IMR-90 (cell line): ENCODE data around the gene VPS37C. TPM values are rescaled to one million over a fixed set of nuclear protein-coding genes. Genes with fewer than 3 reads are reported as not detected.

Experiments
- ATAC-seq: fragments of 200-7000 bp; cut with Tn5 transposase; 2 replicates; pipeline ENCODE4 v1.9.1; 2020; ENCODE audit warnings: low read depth, mild to moderate bottlenecking, moderate library complexity
- BruUV-seq: library from RNA; stranded (reverse); fragments of 400-500 nt; replicated peaks from 2 replicates; lab custom pipeline; 2021; lab: Mats Ljungman, UMichigan
- CTCF ChIA-PET: fragments of 300-600 bp; formaldehyde crosslinking; extraction: SDS; loops from one replicate; lab custom pipeline; 2021; ENCODE audit warnings: antibody characterized with exemption; lab: Yijun Ruan, JAX
- POLR2A ChIA-PET: fragments of 300-600 bp; sonication (Branson Sonifier 250); formaldehyde crosslinking; loops from one replicate; lab custom pipeline; 2022; ENCODE audit warnings: antibody characterized with exemption; ENCODE audit not compliant: unreplicated experiment; lab: Charles Lee
- DNase-seq: peaks from one replicate; pipeline ENCODE4 v3.0.0; 2013
- H2AFZ ChIP-seq: replicated peaks from 2 replicates; pipeline ENCODE3; 2013; ENCODE audit warnings: low read length, mild to moderate bottlenecking; ENCODE audit not compliant: poor library complexity
- H2AK5ac ChIP-seq: 2 replicates; pipeline ENCODE4 v1.6.1; 2013; ENCODE audit warnings: low read depth, low read length, inconsistent platforms
- H2AK9ac ChIP-seq: replicated peaks from 2 replicates; pipeline ENCODE3; 2013; ENCODE audit warnings: mild to moderate bottlenecking, low read depth, low read length, moderate library complexity; ENCODE audit not compliant: poor library complexity
- H2BK120ac ChIP-seq: 2 replicates; pipeline ENCODE4 v1.6.1; 2013; ENCODE audit warnings: low read depth, low read length, inconsistent platforms
- H2BK15ac ChIP-seq: 3 replicates; pipeline ENCODE4 v1.6.1; 2013; ENCODE audit warnings: low read depth, low read length, inconsistent platforms
- H2BK20ac ChIP-seq: 2 replicates; pipeline ENCODE4 v1.6.1; 2013; ENCODE audit warnings: low read depth, mild to moderate bottlenecking, inconsistent platforms, low read length, moderate library complexity
- H2BK5ac ChIP-seq: 2 replicates; pipeline ENCODE4 v1.6.1; 2013; ENCODE audit warnings: mild to moderate bottlenecking, low read depth, low read length, inconsistent platforms; ENCODE audit not compliant: poor library complexity, severe bottlenecking
- H3K14ac ChIP-seq: replicated peaks from 2 replicates; pipeline ENCODE4 v1.6.1; 2013; ENCODE audit warnings: low read depth, low read length, inconsistent platforms
- H3K18ac ChIP-seq: 2 replicates; pipeline ENCODE4 v1.6.1; 2013; ENCODE audit warnings: low read depth, low read length, control low read depth
- H3K23ac ChIP-seq: 2 replicates; pipeline ENCODE4 v1.6.1; 2013; ENCODE audit warnings: low read depth, low read length, inconsistent platforms
- H3K27ac ChIP-seq: 2 replicates; pipeline ENCODE4 v1.5.1; 2013; ENCODE audit warnings: mild to moderate bottlenecking, control low read depth, low read length; ENCODE audit not compliant: insufficient read depth
- H3K27me3 ChIP-seq: 2 replicates; pipeline ENCODE4 v1.6.1; 2013; ENCODE audit warnings: low read length; ENCODE audit not compliant: control insufficient read depth, insufficient read depth
- H3K36me3 ChIP-seq: 2 replicates; pipeline ENCODE4 v1.6.1; 2013; ENCODE audit warnings: low read length, mixed read lengths; ENCODE audit not compliant: control insufficient read depth, insufficient read depth
- H3K4ac ChIP-seq: 2 replicates; pipeline ENCODE4 v1.6.1; 2013; ENCODE audit warnings: low read depth, low read length, inconsistent platforms
- H3K4me1 ChIP-seq: 2 replicates; pipeline ENCODE4 v1.6.1; 2013; ENCODE audit warnings: low read length, mixed read lengths; ENCODE audit not compliant: control insufficient read depth, insufficient read depth
- H3K4me2 ChIP-seq: 2 replicates; pipeline ENCODE4 v1.6.1; 2013; ENCODE audit warnings: low read depth, mild to moderate bottlenecking, control low read depth, low read length, moderate library complexity
- H3K4me3 ChIP-seq: 2 replicates; pipeline ENCODE4 v1.5.1; 2013; ENCODE audit warnings: low read depth, mild to moderate bottlenecking, control low read depth, low read length, moderate library complexity; ENCODE audit not compliant: insufficient read depth
- H3K56ac ChIP-seq: 2 replicates; pipeline ENCODE4 v1.6.1; 2013; ENCODE audit warnings: low read length, inconsistent platforms; ENCODE audit not compliant: insufficient read depth; ENCODE audit errors: extremely low read depth
- H3K79me1 ChIP-seq, 2 experiments: 2 replicates each; pipeline ENCODE4 v1.6.1; 2013; ENCODE audit warnings: low read length in 2 of 2, inconsistent platforms in 1 of 2, low read depth in 1 of 2
- H3K9ac ChIP-seq: 2 replicates; pipeline ENCODE4 v1.6.1; 2013; ENCODE audit warnings: low read depth, low read length, control low read depth
- H3K9me1 ChIP-seq: 2 replicates; pipeline ENCODE4 v1.6.1; 2013; ENCODE audit warnings: low read length, inconsistent platforms; ENCODE audit not compliant: insufficient read depth
- H3K9me3 ChIP-seq: 2 replicates; pipeline ENCODE4 v1.6.1; 2013; ENCODE audit warnings: low read length; ENCODE audit not compliant: control insufficient read depth, insufficient read depth
- H4K20me1 ChIP-seq: 2 replicates; pipeline ENCODE4 v1.6.1; 2013; ENCODE audit warnings: low read length, inconsistent platforms; ENCODE audit not compliant: insufficient read depth
- H4K5ac ChIP-seq: 2 replicates; pipeline ENCODE4 v1.6.1; 2013; ENCODE audit warnings: mild to moderate bottlenecking, low read depth, low read length, control low read depth
- H4K8ac ChIP-seq, 2 experiments: 2 replicates each; pipeline ENCODE4 v1.6.1; 2013; ENCODE audit warnings: low read depth in 2 of 2, low read length in 2 of 2, control low read depth in 1 of 2, inconsistent platforms in 1 of 2
- H4K91ac ChIP-seq: 2 replicates; pipeline ENCODE4 v1.6.1; 2013; ENCODE audit warnings: low read depth, low read length, inconsistent platforms; ENCODE audit not compliant: insufficient read depth
- CEBPB ChIP-seq: IDR thresholded peaks from 2 replicates; pipeline ENCODE4 v1.6.1; 2012; ENCODE audit warnings: low read depth, low read length, improper control_type of control experiment
- CHD1 ChIP-seq: IDR thresholded peaks from 2 replicates; pipeline ENCODE4 v1.6.1; 2012; ENCODE audit warnings: low read depth, low read length, improper control_type of control experiment
- MAZ ChIP-seq: IDR thresholded peaks from 2 replicates; pipeline ENCODE4 v1.6.1; 2012; ENCODE audit warnings: low read depth, mild to moderate bottlenecking, low read length, improper control_type of control experiment, moderate library complexity, borderline replicate concordance
- NFE2L2 ChIP-seq: fragments of 150-350 bp; IDR thresholded peaks from 2 replicates; pipeline ENCODE4 v1.6.1; 2016; ENCODE audit warnings: low read depth, mild to moderate bottlenecking, low read length
- POLR2A ChIP-seq: IDR thresholded peaks from 2 replicates; pipeline ENCODE4 v1.6.1; 2012; ENCODE audit warnings: mild to moderate bottlenecking, low read depth, low read length
- WGBS, 2 experiments: methylation state at CpG; one replicate each; pipeline versions ENCODE4 v1.1.5 to v1.1.7; 2013; ENCODE audit warnings: missing lambda C conversion rate in 2 of 2; ENCODE audit not compliant: insufficient read length in 1 of 2; ENCODE audit errors: extremely low coverage in 2 of 2; 5-methylcytosine and 5-hydroxymethylcytosine counted together
- dilution Hi-C: fragments of 300-500 bp; cut with HindIII; formaldehyde crosslinking; loops from one replicate; pipeline ENCODE4 v1.14.3; 2018; ENCODE audit warnings: low sequenced_read_pairs; ENCODE audit not compliant: unreplicated experiment
- in situ Hi-C: fragments of 300-500 bp; cut with MboI; formaldehyde crosslinking; loops from 3 replicates; pipeline ENCODE4 v1.14.3; 2019; ENCODE audit warnings: low sequenced_read_pairs, inconsistent platforms, mixed read lengths
- intact Hi-C: fragments of 100-400 bp; cut with micrococcal nuclease; formaldehyde crosslinking; loops from 2 replicates; pipeline ENCODE4 v1.10.0; 2022
- polyA plus RNA-seq, 3 experiments: library from polyadenylated mRNA; depleted of rRNA; stranded (reverse); fragments of >200 nt; gene quantifications; 2 replicates each; pipeline ENCODE4 v1.2.3, GENCODE V29; 2012; ENCODE audit warnings: low replicate concordance in 1 of 3
- total RNA-seq: library from RNA; depleted of rRNA; stranded (reverse); fragments of >200 nt; gene quantifications from 2 replicates; pipeline ENCODE4 v1.2.3, GENCODE V29; 2012
- TF ChIP-seq, protein P1 (sequence below): fragments of 150-350 bp; IDR thresholded peaks from 2 replicates; pipeline ENCODE4 v1.6.1; 2017; ENCODE audit warnings: mild to moderate bottlenecking, antibody characterized with exemption, low read length, low read depth
- TF ChIP-seq, protein P2 (sequence below): conservative IDR thresholded peaks from 2 replicates; pipeline ENCODE4 v1.5.1; 2012; ENCODE audit warnings: mild to moderate bottlenecking, low read depth, low read length, improper control_type of control experiment

Gene VPS37C
- total and polyA plus RNA-seq, 2 of the 4 experiments (the other 2 are of a cell fraction), result 3.2 to 13.2 TPM

DNA sequence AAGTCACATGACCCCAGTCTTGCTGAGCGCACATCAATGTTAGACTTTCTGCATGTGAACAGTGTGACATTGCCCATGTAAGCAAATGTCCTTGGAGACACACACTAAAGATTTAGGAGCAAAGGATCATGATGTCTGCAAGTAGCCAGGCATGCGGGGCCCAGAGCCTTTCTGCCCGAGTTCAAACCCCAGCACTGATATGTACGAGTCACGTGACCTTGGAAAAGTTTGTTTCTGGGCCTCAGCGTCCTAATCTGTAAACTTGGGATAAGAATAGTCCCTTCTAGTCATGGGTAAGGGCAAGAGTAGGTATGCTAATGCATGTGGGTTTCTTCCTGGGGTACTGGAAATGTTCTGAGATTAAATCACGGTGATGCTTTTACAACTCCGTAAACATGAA, 25.3 kb upstream of the VPS37C start:
- no peak overlapping the region for H4K8ac ChIP-seq
- H2AK5ac ChIP-seq, result no peak overlapping the region
- no peak overlapping the region for H3K9ac ChIP-seq
- H2BK15ac ChIP-seq, result no peak overlapping the region
- POLR2A ChIA-PET, result no interaction called here
- no peaks in the 10 kb centered on the region for H3K4me1 ChIP-seq
- no peak overlapping the region for H3K23ac ChIP-seq
- H3K9me3 ChIP-seq, result peaks cover 1% of the 10 kb centered on the region; the same call in 1 of the 2 replicates
- dilution Hi-C loops, result no loop called here
- H2AFZ ChIP-seq, result no peak overlapping the region
- 81% methylated on average over 5 of the region's 8 CpGs; no CpG with 5 or more reads in 1 of the 2 experiments for WGBS, 2 experiments
- H2BK20ac ChIP-seq, result no peak overlapping the region
- H4K5ac ChIP-seq, result no peak overlapping the region
- CTCF ChIA-PET, result interaction anchor here (0.8 to 2.6 kb wide), 5 partner anchors 8 to 199 kb away, joined by 3 to 11 read pairs (median 3); no protein-coding TSS in a partner anchor
- H3K14ac ChIP-seq, result no peak overlapping the region
- no peak overlapping the region for H2BK120ac ChIP-seq
- TF ChIP-seq CEBPB, result no peak
- TF ChIP-seq, protein P1, sequence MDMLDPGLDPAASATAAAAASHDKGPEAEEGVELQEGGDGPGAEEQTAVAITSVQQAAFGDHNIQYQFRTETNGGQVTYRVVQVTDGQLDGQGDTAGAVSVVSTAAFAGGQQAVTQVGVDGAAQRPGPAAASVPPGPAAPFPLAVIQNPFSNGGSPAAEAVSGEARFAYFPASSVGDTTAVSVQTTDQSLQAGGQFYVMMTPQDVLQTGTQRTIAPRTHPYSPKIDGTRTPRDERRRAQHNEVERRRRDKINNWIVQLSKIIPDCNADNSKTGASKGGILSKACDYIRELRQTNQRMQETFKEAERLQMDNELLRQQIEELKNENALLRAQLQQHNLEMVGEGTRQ, result 0 out of 2 replicates have a peak, but pooled peaks have one; percentile 18
- no peak for TF ChIP-seq CHD1
- TF ChIP-seq, protein P2, sequence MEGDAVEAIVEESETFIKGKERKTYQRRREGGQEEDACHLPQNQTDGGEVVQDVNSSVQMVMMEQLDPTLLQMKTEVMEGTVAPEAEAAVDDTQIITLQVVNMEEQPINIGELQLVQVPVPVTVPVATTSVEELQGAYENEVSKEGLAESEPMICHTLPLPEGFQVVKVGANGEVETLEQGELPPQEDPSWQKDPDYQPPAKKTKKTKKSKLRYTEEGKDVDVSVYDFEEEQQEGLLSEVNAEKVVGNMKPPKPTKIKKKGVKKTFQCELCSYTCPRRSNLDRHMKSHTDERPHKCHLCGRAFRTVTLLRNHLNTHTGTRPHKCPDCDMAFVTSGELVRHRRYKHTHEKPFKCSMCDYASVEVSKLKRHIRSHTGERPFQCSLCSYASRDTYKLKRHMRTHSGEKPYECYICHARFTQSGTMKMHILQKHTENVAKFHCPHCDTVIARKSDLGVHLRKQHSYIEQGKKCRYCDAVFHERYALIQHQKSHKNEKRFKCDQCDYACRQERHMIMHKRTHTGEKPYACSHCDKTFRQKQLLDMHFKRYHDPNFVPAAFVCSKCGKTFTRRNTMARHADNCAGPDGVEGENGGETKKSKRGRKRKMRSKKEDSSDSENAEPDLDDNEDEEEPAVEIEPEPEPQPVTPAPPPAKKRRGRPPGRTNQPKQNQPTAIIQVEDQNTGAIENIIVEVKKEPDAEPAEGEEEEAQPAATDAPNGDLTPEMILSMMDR, result no peak
- no peak for TF ChIP-seq MAZ
- TF ChIP-seq POLR2A, result no peak
- TF ChIP-seq NFE2L2, result no peak
- H3K4me2 ChIP-seq, result no peak overlapping the region
- no peak overlapping the region for H3K56ac ChIP-seq
- H4K91ac ChIP-seq, result no peak overlapping the region
- no peak overlapping the region for H3K4me3 ChIP-seq
- no peaks in the 10 kb centered on the region for H3K79me1 ChIP-seq
- no TSS peak for BruUV-seq
- no peaks in the 10 kb centered on the region for H3K9me1 ChIP-seq
- ATAC-seq (no peak), DNase-seq (no peak)
- H3K36me3 ChIP-seq, result no peaks in the 10 kb centered on the region
- H4K20me1 ChIP-seq, result no peaks in the 10 kb centered on the region
- no peak overlapping the region for H3K18ac ChIP-seq
- H2BK5ac ChIP-seq, result no peak overlapping the region
- intact Hi-C loops, result loop anchor here (2.0 kb wide), 1 partner anchor 272 kb away; the partner anchor contains the start of gene TMEM109
- H3K4ac ChIP-seq, result no peak overlapping the region
- H2AK9ac ChIP-seq, result no peak overlapping the region
- no peak overlapping the region for H3K27ac ChIP-seq
- no peaks in the 10 kb centered on the region; the same call in 1 of the 2 replicates for H3K27me3 ChIP-seq
- in situ Hi-C loops, result loop anchor here (5.0 kb wide), 1 partner anchor 59 kb away; no protein-coding TSS in a partner anchor
